Activated CD8-positive, alpha-beta memory T cell treated with anti-CD3 and anti-CD28 coated beads, Interleukin-2, amount 50 U/mL, for 1 hour (primary cell): Measurements from ENCODE around the gene DMBX1.

Source experiments
- DNase-seq: peaks from one replicate; pipeline ENCODE4 v3.0.0-alpha.2; 2020; ENCODE audit errors: extremely low read depth

The DMBX1 gene

DNA sequence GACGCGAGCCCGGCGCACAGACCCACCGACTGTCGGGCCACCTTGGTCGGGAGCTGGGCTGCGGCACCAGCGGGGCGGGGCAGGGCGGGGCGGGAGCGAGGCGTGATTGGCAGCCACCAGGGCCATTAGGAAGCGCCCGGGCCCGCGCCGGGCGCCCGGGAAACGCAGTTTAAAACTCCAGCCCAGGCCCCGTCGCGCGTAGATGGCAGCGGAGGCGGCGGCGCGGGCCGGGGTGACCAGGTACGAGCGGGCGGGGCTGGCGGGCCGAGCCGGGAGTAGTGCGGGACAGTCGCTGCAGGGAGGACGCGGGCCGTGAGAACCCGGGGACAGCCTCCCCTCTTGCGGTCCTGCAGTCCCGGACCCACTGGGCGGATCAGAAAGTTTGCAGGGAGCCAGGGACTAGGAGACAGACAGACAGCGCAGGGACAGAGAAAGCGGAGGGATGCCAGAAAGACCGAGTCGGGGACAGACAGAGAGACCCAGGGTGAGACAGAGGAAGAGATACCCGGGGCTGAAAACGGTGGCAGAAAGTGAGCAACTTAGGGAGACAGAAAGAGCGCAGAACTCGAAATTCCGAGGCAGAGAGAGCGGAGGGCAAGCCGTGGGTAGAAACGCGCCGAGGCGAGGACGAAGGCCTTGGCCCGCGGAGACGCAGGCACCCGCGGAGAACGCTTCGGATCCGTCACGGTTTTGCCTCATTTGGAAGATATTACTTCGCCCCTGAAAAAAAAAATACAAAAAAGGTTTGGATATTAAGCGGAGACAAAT, at the start of gene DMBX1:
Gene DMBX1 (plus strand): TSS at position 199 of the 768 bp plus-strand sequence. CDS start 17,175 bp downstream, outside the sequence.
- DNase-seq, result no peak

DNA sequence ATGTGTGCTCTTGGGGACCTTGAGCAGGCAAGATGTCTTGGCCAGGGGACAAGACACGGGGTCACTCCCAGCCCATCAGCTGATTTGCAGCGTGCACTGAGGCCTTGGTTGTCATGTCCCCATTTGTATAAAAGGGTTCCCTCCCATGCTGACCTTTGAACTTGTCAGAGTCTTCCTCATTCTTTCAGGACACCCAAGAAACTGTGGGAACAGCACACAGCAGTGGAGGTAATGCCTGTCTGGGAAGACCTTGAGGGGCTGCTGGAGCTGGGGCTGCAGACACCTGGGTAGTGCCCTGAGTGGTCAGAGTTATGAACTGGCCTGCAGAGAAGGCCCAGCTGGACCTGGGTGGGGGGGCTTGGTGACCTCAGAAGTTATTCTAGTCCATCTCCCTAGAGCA, 49.2 kb upstream of the DMBX1 start:
- DNase-seq, result no peak

DNA sequence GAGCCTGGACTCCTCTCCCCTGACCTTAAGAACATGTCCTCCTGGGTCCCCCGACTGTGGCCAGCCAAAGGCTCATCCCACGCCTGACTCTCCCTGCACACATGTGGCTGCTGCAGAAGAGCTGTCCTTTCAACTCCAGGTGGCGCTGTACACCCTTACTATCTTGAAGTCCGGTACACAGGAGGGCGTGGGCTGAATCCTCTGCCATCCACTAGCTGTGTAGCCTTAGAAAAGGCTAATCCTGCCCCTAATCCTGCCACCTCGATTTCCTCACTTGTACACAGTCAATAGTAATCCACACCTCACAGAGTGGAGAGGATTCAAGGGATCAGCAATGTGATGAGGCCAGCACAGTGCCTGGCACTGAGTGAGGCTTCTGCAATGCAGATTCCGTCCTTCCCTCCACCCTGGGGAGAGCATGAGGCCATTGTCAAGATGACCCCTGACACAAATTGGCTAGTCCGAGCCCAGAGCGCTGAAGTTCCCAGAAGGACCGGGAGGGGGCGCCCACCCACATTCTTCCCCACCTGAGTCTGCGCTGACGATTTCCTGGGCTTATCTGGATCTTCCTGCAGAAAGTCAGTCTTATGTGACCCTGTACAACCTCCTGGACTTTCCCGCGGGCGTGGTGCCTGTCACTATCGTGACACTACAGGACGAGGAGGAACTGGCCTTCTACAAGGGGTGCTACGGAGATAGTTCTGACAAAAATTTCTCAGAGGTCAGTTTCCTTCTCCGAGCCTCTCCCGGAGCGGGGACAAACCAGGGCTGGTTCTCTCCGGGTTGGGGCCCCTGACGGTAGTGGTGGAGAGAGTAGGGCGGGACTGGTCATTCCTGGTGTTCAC, 47.1 kb upstream of the DMBX1 start:
- DNase-seq, result no peak

DNA sequence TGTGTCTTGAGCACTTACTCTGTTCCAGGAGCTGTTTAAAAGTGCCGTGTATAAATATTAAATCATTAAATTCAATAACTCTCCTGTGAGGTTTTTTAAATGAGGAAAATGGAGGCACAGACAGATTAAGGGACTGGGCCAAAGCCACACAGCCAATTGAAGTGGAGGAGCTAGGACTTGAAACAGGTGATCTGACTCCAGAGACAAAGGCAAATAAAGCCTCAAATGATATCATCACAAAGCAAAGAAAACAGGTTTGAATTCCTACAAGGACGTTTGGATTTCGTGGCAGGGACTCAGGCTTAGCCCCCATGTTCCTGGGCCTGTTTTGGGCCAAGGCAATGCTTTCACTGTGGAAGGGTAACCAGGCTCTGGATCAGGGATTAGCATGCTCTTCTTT, 45.2 kb upstream of the DMBX1 start:
- DNase-seq, result no peak

DNA sequence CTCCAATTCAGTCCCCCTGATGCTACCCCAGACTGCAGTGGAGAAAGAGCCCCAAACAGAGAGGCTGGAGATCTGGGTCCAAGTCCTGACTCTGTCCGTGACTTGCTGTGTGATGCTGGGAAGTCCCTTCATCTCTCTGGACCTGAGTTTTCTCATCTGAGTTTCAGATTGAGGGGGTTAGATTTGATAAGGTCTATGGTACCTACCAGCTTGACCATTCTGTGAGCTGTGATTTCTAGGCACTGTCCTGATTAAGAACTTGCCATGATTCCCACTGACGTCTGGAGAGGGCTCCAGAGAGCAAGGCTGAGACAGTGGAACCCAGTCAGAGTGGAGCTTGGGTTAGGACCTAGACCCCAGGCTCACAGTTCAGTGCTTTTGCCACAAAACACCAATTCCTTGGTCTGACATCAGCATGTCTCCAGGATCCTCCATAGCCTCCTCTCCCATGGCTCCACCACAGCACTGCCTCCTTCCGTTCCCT, 43.8 kb upstream of the DMBX1 start:
- DNase-seq, result no peak

DNA sequence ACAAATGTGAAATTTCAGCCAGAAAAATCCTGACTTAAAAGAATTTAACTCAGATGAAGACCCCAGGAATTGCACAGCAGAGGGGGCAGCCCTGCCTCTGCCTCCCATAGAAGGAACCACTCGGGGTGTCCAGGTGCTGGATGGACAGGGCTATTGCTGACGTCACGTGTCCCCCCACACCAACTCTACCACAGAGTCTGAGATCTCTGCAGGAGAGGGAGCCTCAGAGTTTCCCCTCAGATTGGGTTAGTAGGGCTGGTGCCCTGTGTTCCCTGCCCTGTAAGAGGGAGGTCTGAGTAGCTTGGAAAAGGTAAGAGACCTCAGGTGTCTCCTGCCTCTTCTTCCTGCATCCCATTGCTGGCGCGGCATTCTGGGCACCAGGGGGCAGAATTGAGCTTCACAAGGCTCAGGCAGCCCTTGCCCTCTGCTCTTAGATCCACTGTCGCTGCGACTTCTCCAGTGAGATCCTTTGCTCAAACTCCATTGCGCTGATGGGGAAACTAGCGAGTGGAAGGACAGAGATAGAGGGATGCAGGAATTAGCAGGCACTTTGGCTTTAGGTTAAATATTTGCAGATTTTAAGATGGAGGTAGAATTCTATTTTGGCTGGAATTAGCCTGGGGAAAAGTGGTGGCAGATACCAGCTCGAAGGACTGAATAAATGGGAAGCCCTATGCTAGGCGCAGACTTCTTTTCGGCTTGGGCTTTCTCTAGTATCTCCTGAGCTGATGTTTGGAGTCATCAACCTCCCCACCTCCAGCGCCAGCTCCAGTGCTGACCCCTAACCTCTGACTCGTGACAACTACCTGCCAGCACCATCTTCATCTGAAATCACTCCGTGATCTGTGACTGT, 42.8 kb upstream of the DMBX1 start:
- DNase-seq, result no peak

DNA sequence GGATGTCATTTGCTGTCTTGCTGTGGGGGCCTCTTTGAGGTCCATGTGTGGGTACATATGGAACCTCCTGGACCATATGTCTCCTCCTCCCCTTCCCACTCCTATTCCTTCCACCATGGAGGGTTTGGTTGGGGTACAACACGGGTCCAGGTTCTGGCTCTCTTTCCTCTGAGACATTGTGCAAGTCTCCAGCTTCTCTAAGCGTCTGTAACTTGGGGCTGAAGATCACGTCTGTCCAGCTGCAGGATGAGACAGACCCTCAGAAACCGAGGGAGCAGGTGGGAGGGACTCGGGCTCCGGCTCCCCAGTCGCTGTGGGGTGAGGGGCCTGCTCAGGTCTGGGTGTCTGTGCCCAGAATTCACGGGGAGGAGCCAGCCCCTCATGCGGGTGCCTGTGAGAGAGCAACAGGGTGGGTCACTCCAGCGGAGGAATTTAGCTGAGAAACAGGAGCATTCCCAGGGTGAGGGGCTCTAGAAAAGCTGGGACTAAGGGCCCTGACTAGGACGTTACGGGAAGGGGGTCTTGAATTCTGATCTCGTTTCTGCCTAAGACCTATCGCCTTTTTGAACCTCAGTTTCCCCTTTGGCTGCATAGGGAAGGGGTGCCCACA, 42.0 kb upstream of the DMBX1 start:
- no peak for DNase-seq

DNA sequence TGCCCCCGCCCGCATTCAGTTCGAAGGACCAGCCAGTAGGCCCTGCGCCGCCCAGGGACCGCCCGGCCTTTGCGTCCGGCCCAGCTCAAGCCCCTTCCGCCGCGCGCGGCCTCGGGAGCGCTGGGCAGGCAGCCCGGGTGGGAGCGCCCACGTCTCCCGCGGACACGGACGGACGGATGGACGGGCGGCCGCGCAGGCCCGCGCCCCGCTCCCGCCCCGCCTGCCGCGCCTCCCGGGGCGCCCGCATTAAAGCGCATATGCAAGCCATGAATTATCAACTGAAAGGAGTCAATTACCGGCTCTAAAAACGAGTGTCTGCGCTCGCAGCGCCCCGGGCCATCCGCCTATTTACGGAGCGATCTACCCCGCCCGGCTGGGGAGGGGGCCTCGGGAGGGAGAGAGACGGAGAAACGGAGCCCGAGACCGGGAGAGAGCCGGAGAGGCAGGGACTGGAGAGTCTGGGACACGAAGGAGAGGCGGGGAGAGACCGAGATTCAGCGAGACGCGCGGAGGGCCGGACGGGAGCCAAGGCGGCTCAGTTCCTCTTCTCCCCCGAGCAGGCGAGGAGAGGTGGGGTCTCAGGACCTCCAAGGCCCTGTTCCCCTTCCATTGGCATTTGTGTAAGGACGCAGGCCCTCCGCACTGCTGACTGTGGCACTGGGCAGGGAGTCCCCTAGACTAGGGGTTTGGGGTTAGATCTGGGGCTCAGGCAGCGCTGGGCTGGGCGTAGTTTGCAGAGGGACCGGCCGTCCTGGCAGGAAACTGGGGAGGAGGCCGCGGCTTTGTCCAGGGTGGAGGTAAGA, 41.3 kb upstream of the DMBX1 start:
- DNase-seq, result no peak

DNA sequence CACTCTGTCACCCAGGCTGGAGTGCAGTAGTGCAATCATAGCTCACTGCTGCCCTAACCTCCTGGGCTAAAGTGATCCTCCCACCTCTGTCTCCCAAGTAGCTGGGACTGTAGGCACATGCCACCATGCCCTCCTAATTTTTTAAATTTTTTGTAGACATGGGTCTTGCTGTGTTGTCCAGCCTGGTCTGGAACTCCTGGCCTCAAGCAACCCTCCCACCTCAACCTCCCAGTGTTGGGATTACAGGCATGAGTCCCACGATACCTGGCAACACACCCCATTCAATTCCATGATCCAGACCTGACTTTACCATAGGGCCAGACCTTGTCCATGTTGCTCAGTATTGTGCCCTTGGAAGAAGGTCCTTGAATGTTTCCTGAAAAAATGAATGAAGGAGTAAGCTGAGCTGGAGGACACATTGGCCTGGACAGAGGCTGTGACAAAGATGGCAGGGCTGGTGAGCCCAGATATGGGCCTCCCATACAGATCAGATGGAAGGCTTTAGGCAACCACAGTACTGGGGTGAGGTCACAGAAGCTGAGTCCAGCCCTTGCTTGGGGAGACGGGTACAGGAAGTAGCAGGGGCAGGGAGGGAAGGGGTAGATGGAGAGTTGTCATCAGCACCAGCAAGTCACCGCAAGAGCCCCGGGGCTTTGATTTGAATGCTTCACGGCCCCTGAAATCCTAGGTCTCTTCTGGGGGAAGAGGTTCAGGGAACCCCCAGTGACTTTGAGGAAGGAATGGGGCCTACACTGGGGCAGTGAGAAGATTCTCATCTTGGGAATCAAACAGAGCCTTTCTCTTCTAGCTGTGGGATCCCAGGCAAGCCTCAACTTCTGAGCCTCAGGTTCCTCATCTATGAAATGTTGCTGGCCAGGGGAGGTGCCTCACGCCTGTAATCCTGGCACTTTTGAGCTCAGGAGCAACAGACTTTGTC, 40.1 kb upstream of the DMBX1 start:
- no peak for DNase-seq

DNA sequence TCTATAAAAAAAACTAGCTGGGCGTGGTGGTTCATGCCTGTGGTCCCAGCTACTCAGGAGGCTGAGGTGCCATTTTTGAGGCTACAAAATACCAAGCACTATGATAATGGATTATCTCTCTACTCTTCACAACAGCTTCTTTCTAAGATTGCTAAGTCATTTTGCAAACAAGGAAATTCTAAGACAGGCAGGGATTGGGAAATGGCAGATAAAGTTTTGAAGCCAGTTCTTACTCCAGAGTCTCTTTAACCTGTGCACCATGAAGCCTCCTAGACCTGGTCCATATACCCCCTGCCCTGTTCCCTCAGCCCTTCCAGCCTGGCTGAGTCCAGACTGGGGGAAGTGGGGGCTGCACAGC, 39.5 kb upstream of the DMBX1 start:
- no peak for DNase-seq

DNA sequence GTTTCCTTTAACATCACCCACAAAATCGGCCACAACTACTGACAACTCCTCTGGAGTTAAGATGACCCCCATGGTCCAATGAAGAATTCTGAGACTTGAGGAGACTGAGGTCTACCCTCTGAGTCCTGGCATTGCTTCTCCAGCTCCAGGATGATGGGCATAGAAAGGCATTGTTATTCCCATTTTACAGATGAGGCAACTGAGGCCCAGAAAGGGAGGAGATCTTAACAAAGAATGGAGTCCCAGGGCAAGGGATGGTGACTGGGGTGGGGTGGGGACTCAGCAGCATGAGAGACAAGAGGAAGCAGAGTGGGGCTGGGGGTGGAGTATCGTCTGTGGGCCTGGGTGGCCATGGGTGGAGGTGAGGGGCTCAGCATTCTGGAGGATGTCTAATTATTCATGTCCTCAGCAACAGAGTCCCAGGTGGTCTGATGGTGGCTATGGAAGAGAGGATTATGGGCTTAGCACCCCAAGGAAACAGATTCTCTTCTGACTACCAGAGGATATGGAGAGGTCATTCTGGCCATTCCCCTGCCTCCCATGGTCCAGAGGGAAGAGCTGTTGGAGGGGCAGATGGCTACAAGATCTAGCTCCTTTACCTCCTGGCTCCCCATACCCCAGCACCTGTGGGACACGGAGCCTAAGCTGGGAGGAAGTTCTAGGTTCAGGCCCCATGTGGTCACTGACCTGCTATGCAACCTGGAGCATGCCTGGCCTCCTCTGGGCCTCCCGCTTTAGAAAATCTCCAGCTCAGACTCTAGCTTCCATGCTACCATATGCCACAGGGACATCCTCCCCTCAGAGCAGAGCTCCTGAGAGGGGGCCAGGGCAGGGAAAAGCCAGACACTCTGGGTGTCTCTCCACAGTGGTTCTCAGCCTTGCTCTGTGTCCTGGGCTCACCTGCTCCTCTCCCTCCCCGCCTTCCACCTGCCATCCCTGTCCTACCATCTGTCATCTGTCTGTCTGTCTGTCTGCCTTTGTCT, 37.4 kb upstream of the DMBX1 start:
- DNase-seq, result no peak

DNA sequence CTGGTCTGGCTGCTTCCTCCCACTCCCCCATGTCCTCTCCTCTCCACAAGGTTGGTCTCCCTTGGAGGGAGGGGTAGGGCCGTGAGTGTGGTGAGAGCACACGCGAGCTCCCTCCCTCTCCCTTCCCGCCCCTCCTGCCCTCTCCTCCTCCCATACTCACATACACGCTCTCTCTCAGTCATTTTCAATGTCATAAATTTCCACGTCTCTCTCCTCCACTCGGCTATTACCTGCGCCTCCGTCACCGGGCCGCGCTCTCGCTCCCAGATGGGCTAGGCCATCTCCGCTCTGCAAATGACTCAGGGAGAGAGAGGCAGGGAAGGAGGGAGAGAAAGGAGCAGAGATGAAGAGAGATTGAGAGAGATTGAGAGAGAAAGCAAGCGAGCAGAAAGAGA, 36.7 kb upstream of the DMBX1 start:
- DNase-seq, result no peak

DNA sequence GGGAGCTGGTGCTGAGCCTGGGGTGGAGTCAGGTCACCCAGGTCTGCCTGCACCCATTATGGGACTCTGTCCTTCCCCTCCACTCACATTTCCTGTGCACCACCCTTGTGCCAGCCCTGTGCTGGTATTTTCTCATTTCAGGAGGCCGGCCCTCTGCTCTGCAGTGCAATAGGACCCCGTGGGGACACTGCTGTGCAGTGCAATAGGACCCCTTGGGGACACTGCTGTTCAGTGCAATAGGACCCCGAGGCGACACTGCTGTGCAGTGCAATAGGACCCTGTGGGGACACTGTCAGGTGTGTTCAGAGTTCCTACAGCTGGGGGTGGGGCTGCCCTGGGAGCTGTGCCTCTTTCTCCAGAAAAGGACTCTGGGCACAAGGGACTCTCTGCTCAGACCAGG, 36.2 kb upstream of the DMBX1 start:
- no peak for DNase-seq

DNA sequence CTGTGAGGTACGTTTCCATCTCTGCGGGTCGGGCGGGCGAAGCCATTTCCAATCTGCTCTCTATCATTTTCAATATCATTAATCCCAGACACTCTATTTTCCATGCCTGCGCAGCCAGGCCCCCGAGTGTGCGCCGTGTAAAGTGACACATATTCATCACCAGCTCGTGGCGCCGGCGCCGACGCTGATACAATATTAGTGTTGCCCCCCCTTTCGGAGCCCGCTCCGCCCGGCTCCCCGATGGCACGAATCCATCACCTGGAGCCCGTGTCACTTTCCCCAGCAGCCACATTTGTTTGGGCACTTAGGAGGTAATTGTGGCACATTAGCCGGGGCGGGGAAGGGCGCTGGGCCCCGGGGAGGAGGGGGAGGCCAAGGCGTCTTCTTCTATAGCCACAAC, 33.7 kb upstream of the DMBX1 start:
- DNase-seq, result no peak

DNA sequence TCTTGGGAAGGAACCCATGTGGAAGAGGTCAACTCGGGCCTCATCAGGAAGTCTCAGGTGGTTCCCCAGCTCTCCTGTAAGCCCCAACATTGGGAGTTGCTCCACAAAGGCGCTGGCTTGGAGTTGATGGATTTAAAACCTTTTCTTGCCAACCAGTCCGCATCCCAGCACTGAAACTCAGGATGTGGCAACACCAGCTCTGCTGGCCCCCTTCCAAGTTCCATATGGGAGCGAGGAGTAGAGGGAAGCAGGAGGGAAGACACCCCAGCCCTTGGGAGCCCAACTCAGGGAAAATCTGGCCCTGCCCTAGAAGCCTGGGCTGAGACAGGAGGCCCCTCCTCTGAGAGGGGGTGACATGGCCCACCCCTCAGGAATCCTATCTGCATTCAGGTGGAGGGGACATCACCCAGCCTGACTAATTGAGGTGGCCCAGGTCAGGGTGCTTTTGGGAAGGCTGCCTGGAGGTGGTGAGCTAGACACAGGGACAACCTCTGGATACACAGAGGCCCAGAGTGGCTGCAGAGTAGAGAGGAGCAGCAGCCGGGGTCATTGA, 33.1 kb upstream of the DMBX1 start:
- no peak for DNase-seq

DNA sequence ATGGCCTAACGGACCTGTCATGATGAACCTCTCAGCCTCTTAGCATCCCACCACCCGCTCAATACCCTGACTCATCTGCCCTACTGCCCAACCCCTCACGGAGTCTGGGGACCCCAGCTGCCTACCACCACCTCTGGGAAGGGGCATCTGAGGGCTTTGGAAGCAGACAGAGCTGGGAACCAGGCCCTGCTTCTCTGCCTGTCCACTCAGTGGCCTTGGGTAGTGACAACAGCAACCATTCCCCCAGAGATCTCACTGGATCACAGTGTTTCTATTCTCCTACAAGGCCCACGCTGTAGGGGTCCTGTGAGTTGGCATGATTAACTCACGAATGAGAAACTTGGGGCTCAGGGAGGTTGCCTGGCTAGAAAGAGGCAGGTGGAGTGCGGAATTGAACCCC, 32.5 kb upstream of the DMBX1 start:
- DNase-seq, result no peak

DNA sequence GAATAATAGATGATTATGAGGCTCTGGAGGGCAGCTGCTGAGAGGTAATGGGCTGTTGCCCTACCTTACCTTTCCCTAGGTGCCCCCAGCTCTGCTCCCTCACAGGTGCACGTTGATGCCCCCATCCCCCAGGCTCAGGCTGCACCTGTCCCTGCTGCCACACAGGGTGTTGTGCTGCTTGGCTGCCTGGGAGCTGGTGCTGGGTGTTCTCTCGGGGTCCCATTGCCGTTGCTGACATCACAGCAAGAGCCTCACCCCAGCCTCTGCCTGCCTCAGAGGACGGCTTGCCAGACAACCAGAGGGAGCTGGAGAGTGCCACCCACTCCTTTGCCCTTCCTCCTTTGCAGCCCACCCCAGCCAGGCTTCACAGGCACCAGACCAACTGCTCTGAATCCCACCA, 31.4 kb upstream of the DMBX1 start:
- no peak for DNase-seq

DNA sequence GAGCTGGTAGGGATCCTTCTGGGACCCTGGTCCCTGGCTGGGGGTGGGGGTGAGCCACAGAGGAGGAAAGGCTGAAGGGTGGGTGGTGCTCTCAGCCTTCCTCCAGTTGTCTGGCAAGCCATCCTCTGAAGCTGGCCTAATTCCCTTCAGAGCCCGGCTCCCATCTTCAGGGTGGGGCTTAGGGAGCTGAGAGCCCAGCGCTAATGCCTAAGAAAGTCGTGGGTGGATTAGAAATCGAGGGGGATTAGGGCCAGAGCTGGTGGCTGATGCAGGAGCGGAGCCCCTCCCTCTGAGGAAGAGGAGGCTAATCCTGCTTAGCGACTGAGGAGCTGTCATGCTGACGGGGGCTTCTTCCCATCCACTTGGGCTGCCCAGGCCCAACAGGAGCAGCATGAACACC, 30.8 kb upstream of the DMBX1 start:
- DNase-seq, result no peak
